AG04450 (cell line): ENCODE results near the gene FAM221B. TPM values are rescaled to one million over a fixed set of nuclear protein-coding genes. Genes with fewer than 3 reads are reported as not detected.

Source experiments
- CTCF ChIA-PET: fragments of 300-600, 350-600 bp; formaldehyde crosslinking; extraction: SDS; loops from one replicate; lab custom pipeline; 2022; ENCODE audit warnings: antibody characterized with exemption, inconsistent platforms; lab: Charles Lee
- POLR2A ChIA-PET: fragments of 350-600 bp; formaldehyde crosslinking; extraction: SDS; loops from one replicate; lab custom pipeline; 2021; ENCODE audit warnings: antibody characterized with exemption, inconsistent platforms; lab: Yijun Ruan, JAX
- DNase-seq: peaks from one replicate; pipeline ENCODE4 v3.0.0-alpha.2; 2011; ENCODE audit warnings: low read depth, low spot score
- H3K27ac ChIP-seq: one replicate; pipeline ENCODE4 v1.5.1; 2012; ENCODE audit warnings: low read depth, low read length, control low read depth
- H3K27me3 ChIP-seq: one replicate; pipeline ENCODE4 v1.6.0; 2012; ENCODE audit warnings: low read length; ENCODE audit not compliant: control insufficient read depth, insufficient read depth
- H3K4me3 ChIP-seq: 2 replicates; pipeline ENCODE4 v1.5.1; 2011; ENCODE audit warnings: mild to moderate bottlenecking, low read depth, low read length, control low read depth
- H3K9me3 ChIP-seq: 2 replicates; pipeline ENCODE4 v1.5.1; 2012; ENCODE audit warnings: low read length; ENCODE audit not compliant: control insufficient read depth, insufficient read depth
- CTCF ChIP-seq: IDR thresholded peaks from 2 replicates; pipeline ENCODE4 v1.5.1; 2011; ENCODE audit warnings: low read depth, low read length, control low read depth, inconsistent platforms
- polyA minus RNA-seq: library from RNA; depleted of rRNA, polyadenylated mRNA; stranded (reverse); fragments of >200 nt; gene quantifications from 2 replicates; pipeline ENCODE4 v1.2.3, GENCODE V29; 2011; rRNA and poly(A)+ RNA removed
- polyA plus RNA-seq: library from polyadenylated mRNA; depleted of rRNA; stranded (reverse); fragments of >200 nt; gene quantifications from 2 replicates; pipeline ENCODE4 v1.2.3, GENCODE V29; 2011; rRNA removed

FAM221B gene, protein sequence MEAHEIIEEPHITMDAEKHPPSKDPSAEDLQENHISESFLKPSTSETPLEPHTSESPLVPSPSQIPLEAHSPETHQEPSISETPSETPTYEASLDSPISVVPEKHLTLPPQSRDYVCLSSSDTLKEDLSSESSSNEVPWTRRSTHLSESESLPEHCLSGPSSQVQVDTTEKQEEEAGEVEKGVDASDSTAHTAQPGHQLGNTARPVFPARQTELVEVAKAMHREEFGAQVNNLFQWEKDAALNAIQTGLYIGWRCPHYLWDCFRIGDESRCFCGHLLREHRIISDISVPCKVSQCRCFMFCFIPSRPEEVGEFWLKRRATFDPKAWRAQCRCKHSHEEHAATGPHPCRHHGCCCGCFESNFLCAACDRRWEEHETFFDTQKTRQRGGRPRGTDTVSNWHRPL
- polyA plus RNA-seq, result not detected in 2 replicates
- not detected in 2 replicates for polyA minus RNA-seq

DNA sequence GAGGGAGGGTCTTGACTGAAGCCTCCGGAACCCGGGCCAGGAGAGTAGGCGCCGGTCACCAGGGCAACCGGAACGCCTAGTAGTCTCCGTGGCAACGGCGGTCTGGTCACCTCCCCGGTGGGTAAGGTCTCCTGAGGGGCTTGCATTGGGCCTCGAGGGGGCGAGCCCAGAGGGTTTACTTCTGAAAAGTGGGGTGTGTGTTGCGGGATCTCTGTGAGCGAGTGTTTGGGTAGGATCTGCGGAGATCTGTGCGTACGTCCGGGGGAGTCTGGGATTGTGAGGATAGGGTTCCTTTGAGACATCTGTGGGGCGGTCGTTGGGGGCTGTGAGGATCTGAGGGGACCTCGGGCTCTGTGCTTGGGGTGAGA lies at the start of gene FAM221B:
FAM221B (minus strand) TSS at position 17 of the 368 bp plus-strand sequence. CDS start 2,571 bp downstream, outside the sequence.
- no peak for DNase-seq
- H3K27me3 ChIP-seq, result no peaks in the 10 kb centered on the region
- ChIA-PET POLR2A (interaction anchor here (0.6 to 1.4 kb wide), 4 partner anchors 14 to 195 kb away, joined by 3 to 8 read pairs (median 4); partner anchors contain the start of gene HINT2), CTCF (interaction anchor here (0.7 to 1.6 kb wide), 4 partner anchors 14 to 117 kb away, joined by 3 to 7 read pairs (median 4); no protein-coding TSS in a partner anchor)
- peak within 1 kb of the TSS; percentile 39 for H3K27ac ChIP-seq
- H3K9me3 ChIP-seq, result no peaks in the 10 kb centered on the region
- H3K4me3 ChIP-seq, result peak within 1 kb of the TSS; percentile 73
- no peak for TF ChIP-seq CTCF

DNA sequence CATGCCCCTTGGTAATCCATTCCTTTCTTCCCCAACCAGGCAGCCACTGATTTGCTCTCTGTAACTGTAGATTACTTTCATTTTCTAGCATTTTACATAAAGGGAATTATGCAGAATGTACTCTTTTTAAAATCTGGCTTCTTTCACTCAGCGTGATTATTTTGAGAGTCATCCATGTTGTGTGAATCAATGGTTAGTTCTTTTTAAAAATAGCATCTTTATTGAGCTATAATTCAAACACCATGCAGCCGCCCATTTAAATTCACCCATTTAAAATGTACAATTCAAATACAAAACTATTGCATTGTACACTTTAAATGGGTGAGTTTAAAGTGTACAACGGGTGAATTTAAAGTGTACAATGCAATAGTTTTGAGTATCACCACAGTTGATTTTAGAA lies 44.0 kb upstream of the FAM221B start:
- no peak overlapping the region for H3K27ac ChIP-seq
- no peak for TF ChIP-seq CTCF
- peaks cover 3% of the 10 kb centered on the region for H3K27me3 ChIP-seq
- DNase-seq, result no peak
- CTCF ChIA-PET, result interaction anchor here (0.9 to 1.9 kb wide), 3 partner anchors 10 to 82 kb away, joined by 3 to 15 read pairs (median 6); no protein-coding TSS in a partner anchor
- H3K4me3 ChIP-seq, result no peak overlapping the region
- no peaks in the 10 kb centered on the region; the same call in 1 of the 2 replicates for H3K9me3 ChIP-seq
- POLR2A ChIA-PET, result no interaction called here

DNA sequence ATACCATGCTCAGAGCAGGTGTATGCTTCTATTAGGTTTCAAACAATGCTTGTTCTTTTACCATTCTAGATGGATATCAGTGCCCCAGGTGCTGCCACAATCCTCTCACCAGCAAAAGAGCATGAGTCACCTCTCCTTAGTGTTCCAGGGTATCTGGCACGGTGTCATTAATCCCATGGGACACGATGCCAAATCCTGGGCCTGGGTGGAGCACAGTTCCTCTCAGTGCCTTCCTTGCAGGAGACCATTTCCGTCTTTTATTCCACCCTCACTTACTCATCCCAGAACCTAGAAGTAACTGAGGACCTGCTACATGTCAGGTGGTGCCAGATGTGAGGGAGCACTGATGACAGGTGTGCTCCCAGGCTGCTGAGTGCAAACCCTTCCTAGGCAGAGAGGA lies 43.0 kb upstream of the FAM221B start:
- Histone ChIP-seq H3K27ac (no peak overlapping the region), H3K4me3 (no peak overlapping the region), H3K9me3 (no peaks in the 10 kb centered on the region; the same call in 1 of the 2 replicates), H3K27me3 (peaks cover 3% of the 10 kb centered on the region)
- no peak for DNase-seq
- TF ChIP-seq CTCF, result no peak
- CTCF ChIA-PET, result interaction anchor here (0.8 to 1.9 kb wide), 3 partner anchors 11 to 81 kb away, joined by 3 to 15 read pairs (median 3); no protein-coding TSS in a partner anchor
- POLR2A ChIA-PET, result no interaction called here

GRCh38 chr9:35870351-35870923 lies 41.9 kb upstream of the FAM221B start, which contains the start of gene OR13J1:
Gene OR13J1 (minus strand): TSS chr9:35870401. CDS start chr9:35870401, 0 bp downstream.
- ChIA-PET CTCF (interaction anchor here (1.2 kb wide), 1 partner anchor 12 kb away, joined by 3 read pairs; no protein-coding TSS in a partner anchor), POLR2A (no interaction called here)
- H3K27ac ChIP-seq, result no peak within 1 kb of the TSS
- no peak for TF ChIP-seq CTCF
- no peak for DNase-seq
- no peak within 1 kb of the TSS for H3K4me3 ChIP-seq
- H3K27me3 ChIP-seq, result peaks cover 3% of the 10 kb centered on the region
- no peaks in the 10 kb centered on the region; the same call in 1 of the 2 replicates for H3K9me3 ChIP-seq
